HepG2 (cell line): Measurements from ENCODE around the gene VMO1. TPM values are rescaled to one million over a fixed set of nuclear protein-coding genes. Genes with fewer than 3 reads are reported as not detected.

Experiments
- ELF1 ChIP-seq: sonication (generic); formaldehyde crosslinking; IDR thresholded peaks from 2 replicates; pipeline ENCODE4 v1.4.0; 2020; ENCODE audit warnings: missing genetic modification reagents
- GRHL1 ChIP-seq: sonication (generic); formaldehyde crosslinking; conservative IDR thresholded peaks from 2 replicates; pipeline ENCODE4 v1.8.0; 2022; ENCODE audit warnings: missing genetic modification reagents
- HNRNPH1 ChIP-seq: fragments of 200-400 bp; formaldehyde crosslinking; optimal IDR thresholded peaks from 2 replicates; pipeline ENCODE3; 2017; ENCODE audit warnings: mild to moderate bottlenecking, low read depth, low read length
- IRF2 ChIP-seq: IDR thresholded peaks from 2 replicates; pipeline ENCODE4 v1.6.1; 2018; ENCODE audit warnings: missing genetic modification reagents, missing compliant biosample characterization
- KDM2A ChIP-seq: sonication (generic); formaldehyde crosslinking; IDR thresholded peaks from 2 replicates; pipeline ENCODE4 v1.4.0; 2020; ENCODE audit warnings: low read depth, missing genetic modification reagents, borderline replicate concordance
- MEIS2 ChIP-seq: sonication (generic); formaldehyde crosslinking; IDR thresholded peaks from 2 replicates; pipeline ENCODE4 v1.9.0; 2021; ENCODE audit warnings: mild to moderate bottlenecking, missing genetic modification reagents
- PHF8 ChIP-seq: sonication (generic); formaldehyde crosslinking; IDR thresholded peaks from 2 replicates; pipeline ENCODE4 v1.5.0; 2020; ENCODE audit warnings: missing genetic modification reagents
- RARA ChIP-seq: IDR thresholded peaks from 2 replicates; pipeline ENCODE4 v1.6.1; 2016; ENCODE audit warnings: missing genetic modification reagents, missing compliant biosample characterization
- SNAPC5 ChIP-seq: sonication (generic); formaldehyde crosslinking; IDR thresholded peaks from 2 replicates; pipeline ENCODE4 v1.8.1; 2023; ENCODE audit warnings: mild to moderate bottlenecking, missing genetic modification reagents, borderline replicate concordance
- YEATS4 ChIP-seq: sonication (generic); formaldehyde crosslinking; IDR thresholded peaks from 2 replicates; pipeline ENCODE4 v1.4.0; 2020; ENCODE audit warnings: missing genetic modification reagents, borderline replicate concordance
- ZBTB25 ChIP-seq: IDR thresholded peaks from 2 replicates; pipeline ENCODE4 v1.6.1; 2018; ENCODE audit warnings: missing genetic modification reagents
- ZBTB46 ChIP-seq: sonication (generic); formaldehyde crosslinking; IDR thresholded peaks from 2 replicates; pipeline ENCODE4 v1.4.0; 2020; ENCODE audit warnings: mild to moderate bottlenecking, missing genetic modification reagents, borderline replicate concordance
- ZFY ChIP-seq: sonication (generic); formaldehyde crosslinking; IDR thresholded peaks from 2 replicates; pipeline ENCODE4 v1.4.0; 2020; ENCODE audit warnings: missing genetic modification reagents
- ZNF12 ChIP-seq: sonication (generic); formaldehyde crosslinking; IDR thresholded peaks from 2 replicates; pipeline ENCODE4 v1.5.0; 2020; ENCODE audit warnings: missing genetic modification reagents
- ZNF317 ChIP-seq: sonication (generic); formaldehyde crosslinking; IDR thresholded peaks from 2 replicates; pipeline ENCODE4 v1.5.0; 2020; ENCODE audit warnings: mild to moderate bottlenecking, missing genetic modification reagents
- ZNF337 ChIP-seq: sonication (generic); formaldehyde crosslinking; IDR thresholded peaks from 2 replicates; pipeline ENCODE4 v1.5.1; 2020; ENCODE audit warnings: missing genetic modification reagents, low read depth, mild to moderate bottlenecking, borderline replicate concordance
- ZNF343 ChIP-seq: sonication (generic); formaldehyde crosslinking; IDR thresholded peaks from 2 replicates; pipeline ENCODE4 v1.4.0; 2020; ENCODE audit warnings: mild to moderate bottlenecking, missing genetic modification reagents
- ZNF749 ChIP-seq: sonication (generic); formaldehyde crosslinking; IDR thresholded peaks from 2 replicates; pipeline ENCODE4 v1.8.0; 2022; ENCODE audit warnings: mild to moderate bottlenecking, missing genetic modification reagents, moderate library complexity, borderline replicate concordance
- ZNF766 ChIP-seq: sonication (generic); formaldehyde crosslinking; IDR thresholded peaks from 2 replicates; pipeline ENCODE4 v1.5.0; 2020; ENCODE audit warnings: missing genetic modification reagents, borderline replicate concordance
- ZNF891 ChIP-seq: sonication (generic); formaldehyde crosslinking; IDR thresholded peaks from 2 replicates; pipeline ENCODE4 v1.5.0; 2020; ENCODE audit warnings: mild to moderate bottlenecking, missing genetic modification reagents
- ZXDC ChIP-seq: sonication (generic); formaldehyde crosslinking; IDR thresholded peaks from 2 replicates; pipeline ENCODE4 v1.5.0; 2020; ENCODE audit warnings: mild to moderate bottlenecking, missing genetic modification reagents
- polyA plus RNA-seq, 8 experiments: library from polyadenylated mRNA; depleted of rRNA in 3 of 8; stranded (reverse) in 7 of 8; unstranded in 1 of 8; fragments of >200 nt; fragmentation: Illumina TruSeq in 4 of 8; extraction: Trizol in 4 of 8; gene quantifications; 2 replicates each; pipeline versions ENCODE4 v1.2.1 to v1.2.3, GENCODE V29; 2011 to 2016; ENCODE audit warnings: low read depth in 4 of 8, missing spikeins in 1 of 8, mixed read lengths in 1 of 8; ENCODE audit not compliant: insufficient read depth in 1 of 8
- total RNA-seq, 5 experiments: library from RNA; depleted of rRNA; stranded (reverse); fragments of >200 nt; fragmentation: Illumina TruSeq; extraction: Trizol; gene quantifications; 2 replicates each; pipeline ENCODE4 v1.2.3, GENCODE V29; 2016; ENCODE audit warnings: low read depth in 1 of 5
- TF ChIP-seq, protein P1 (sequence below): IDR thresholded peaks from 2 replicates; pipeline ENCODE4 v1.6.1; 2018; ENCODE audit warnings: missing genetic modification reagents, mild to moderate bottlenecking, missing compliant biosample characterization

The VMO1 gene
- total and polyA plus RNA-seq, 2 of the 13 experiments (the other 11 are each of a cell fraction or from before 2014, with no cell fraction given) = not detected

DNA sequence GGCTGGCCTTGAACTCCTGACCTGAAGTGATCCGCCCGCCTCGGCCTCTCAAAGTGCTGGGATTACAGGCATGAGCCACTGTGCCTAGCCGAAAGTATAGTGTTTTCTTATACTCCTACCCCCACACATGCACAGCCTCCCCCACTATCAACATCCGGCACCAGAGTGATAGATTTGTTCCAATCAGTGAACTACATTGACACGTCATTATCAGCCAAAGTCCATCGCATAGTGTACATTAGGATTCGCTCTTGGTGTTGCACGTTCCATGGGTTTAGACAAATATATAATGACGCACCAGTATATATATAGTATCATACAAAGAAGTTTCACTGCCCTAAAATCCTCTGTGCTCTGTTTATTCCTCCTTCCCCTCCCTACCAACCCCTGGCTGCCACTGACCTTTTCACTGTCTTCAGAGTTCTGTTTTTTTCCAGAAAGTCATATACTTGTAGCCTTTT lies 26.4 kb downstream of the VMO1 start (continued):
- TF ChIP-seq ZNF891 (CRISPR knock-in tag) = no peak
- TF ChIP-seq ZXDC (CRISPR knock-in tag) = 0 out of 2 replicates have a peak, but pooled peaks have one; percentile 25
- no peak for TF ChIP-seq ZBTB25 (CRISPR knock-in tag)
- TF ChIP-seq RARA = peak; percentile 96
- peak; percentile 63; the same call in 1 of the 2 replicates for TF ChIP-seq ZNF12
- peak; percentile 63; the same call in 1 of the 2 replicates for TF ChIP-seq IRF2 (CRISPR knock-in tag)
- no peak for TF ChIP-seq ZNF337 (CRISPR knock-in tag)
- peak; percentile 35; the same call in 1 of the 2 replicates for TF ChIP-seq ZBTB46 (CRISPR knock-in tag)
- TF ChIP-seq ZNF749 (CRISPR knock-in tag) = no peak
- TF ChIP-seq ZNF343 (CRISPR knock-in tag) = 0 out of 2 replicates have a peak, but pooled peaks have one; percentile 64
- TF ChIP-seq GRHL1 (CRISPR knock-in tag) = no peak
- TF ChIP-seq YEATS4 (CRISPR knock-in tag) = peak; percentile 49; the same call in 1 of the 2 replicates
- TF ChIP-seq KDM2A (CRISPR knock-in tag) = peak; percentile 51
- TF ChIP-seq SNAPC5 (CRISPR knock-in tag) = no peak
- TF ChIP-seq ZNF317 (CRISPR knock-in tag) = peak; percentile 72; the same call in 1 of the 2 replicates
- TF ChIP-seq PHF8 (CRISPR knock-in tag) = no peak
- no peak for TF ChIP-seq HNRNPH1
- TF ChIP-seq, protein P1, sequence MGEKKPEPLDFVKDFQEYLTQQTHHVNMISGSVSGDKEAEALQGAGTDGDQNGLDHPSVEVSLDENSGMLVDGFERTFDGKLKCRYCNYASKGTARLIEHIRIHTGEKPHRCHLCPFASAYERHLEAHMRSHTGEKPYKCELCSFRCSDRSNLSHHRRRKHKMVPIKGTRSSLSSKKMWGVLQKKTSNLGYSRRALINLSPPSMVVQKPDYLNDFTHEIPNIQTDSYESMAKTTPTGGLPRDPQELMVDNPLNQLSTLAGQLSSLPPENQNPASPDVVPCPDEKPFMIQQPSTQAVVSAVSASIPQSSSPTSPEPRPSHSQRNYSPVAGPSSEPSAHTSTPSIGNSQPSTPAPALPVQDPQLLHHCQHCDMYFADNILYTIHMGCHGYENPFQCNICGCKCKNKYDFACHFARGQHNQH = peak; percentile 92
- TF ChIP-seq ZNF766 (CRISPR knock-in tag) = 0 out of 2 replicates have a peak, but pooled peaks have one; percentile 59
- no peak; the same call in 1 of the 2 replicates for TF ChIP-seq ELF1
- peak; percentile 84 for TF ChIP-seq MEIS2 (CRISPR knock-in tag)
- peak; percentile 47 for TF ChIP-seq ZFY (CRISPR knock-in tag)
